NCI-H446 (cell line): Measurements from ENCODE around the gene FAF1.
A peak's percentile ranks its signal among the peaks of the same experiment; 100 is the strongest.
"Not testable (repeated sequence)": the region's sequence is repeated elsewhere in the genome, so short reads cannot be mapped to it uniquely, and the experiment has no call there.

Experiments used
- DNase-seq, 2 experiments: peaks; one replicate each; lab custom pipeline; 2025; lab: John Stamatoyannopoulos, UW

FAF1 gene

DNA sequence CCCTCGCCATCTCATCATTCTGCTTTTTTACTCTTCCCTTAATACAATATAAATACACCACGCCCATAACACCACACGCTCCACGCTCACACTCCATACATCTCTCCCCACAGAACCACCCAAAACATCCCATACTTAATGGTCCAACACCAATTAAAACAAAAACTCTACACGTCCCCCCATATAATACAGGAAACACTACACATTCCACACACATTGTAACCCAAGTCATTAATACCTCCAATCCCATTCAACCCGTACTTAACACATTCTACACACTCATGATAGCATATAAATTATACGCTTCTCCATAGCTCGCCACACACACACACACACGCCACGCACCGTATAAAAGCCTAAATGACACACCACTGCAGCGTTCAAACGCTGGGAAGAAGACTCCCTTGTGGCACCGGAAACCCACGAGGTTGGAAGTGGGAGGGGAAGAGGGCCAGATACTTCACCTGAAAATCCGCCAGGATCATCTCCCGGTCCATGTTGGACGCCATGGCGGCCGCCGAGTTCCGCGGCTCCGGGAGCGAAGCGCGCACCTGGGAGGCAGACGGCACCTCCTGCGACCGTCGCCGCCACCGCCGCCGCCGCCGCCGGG lies 659 bp downstream of the FAF1 start:
- peak in 1 of 2 experiments; percentile 45 for DNase-seq

DNA sequence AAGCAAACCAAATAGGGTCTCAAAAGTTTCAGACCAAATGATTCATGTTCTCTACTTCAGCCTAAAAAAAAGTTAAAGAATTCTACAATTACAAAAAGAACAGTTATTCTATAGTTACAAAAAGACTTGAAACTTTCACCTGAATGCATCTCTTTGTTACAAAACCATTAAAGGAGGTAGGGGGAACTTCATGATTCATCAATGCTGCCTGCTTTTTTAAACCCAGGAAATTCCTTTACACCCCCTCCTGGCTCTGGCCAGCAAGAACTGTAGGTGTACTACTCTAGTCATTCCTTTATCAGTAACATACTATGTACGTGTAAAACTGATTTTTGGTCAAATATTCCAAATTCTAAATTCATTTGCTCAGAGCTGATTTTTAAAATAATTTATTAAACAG lies 5.0 kb downstream of the FAF1 start:
- DNase-seq, result no peak

DNA sequence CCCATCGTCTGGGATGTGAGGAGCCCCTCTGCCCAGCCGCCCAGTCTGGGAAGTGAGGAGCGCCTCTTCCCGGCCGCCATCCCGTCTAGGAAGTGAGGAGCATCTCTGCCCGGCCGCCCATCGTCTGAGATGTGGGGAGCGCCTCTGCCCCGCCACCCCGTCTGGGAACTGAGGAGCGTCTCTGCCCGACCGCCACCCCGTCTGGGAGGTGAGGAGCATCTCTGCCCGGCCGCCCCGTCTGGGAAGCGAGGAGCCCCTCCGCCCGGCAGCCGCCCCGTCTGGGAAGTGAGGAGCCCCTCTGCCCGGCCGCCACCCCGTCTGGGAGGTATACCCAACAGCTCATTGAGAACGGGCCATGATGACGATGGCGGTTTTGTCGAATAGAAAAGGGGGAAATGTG lies 7.5 kb downstream of the FAF1 start:
- DNase-seq, result not testable (repeated sequence)

DNA sequence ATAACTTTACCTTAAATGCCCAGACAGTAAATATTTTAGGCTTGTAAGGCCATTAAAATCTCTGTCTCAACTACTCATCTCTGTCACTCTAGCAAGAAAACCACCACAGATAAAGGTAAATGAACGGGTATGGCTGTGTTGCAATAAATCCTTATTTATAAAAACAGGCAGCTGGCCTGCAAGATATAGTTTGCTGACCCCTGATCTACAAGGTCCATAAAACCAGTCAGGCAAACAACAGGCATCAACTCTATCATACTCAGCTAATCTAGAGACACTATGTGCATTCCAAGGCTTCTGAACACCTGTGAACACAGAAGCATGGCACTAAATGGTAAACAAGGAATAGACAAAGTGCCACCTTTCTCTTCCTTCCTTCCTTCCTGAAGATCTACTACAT lies 9.7 kb downstream of the FAF1 start:
- DNase-seq, result no peak

DNA sequence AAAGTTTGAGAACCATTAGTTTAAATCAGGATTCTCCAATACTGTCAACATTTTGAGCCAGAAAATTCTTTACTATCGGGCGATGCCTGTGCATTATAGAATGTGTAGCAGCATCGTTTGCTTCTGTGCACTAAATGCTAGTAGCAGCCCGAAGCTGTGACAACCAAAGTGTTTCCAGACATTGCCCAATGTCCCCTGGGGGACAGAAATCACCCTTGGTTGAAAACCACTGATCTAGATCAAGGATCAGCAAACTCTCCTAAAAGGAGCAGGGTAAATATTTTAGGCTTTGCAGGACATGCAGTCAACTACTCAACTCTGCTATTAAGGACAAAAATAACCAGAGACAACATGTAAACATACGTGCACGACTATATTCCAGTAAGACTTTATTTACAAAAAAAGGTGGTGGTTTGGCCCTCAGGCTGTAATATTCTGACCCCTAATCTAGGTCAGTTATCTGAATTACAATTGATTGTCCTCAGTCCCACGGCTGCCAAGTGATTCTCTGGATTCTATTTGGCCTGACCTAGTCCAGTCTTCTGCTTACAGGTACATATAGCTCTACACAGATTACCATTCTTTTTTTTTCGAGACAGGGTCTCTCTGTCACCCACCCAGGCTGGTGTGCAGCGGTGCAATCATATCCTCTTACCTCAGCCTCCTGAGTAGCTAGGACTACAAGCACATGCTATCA lies 10.6 kb downstream of the FAF1 start:
- no peak for DNase-seq

DNA sequence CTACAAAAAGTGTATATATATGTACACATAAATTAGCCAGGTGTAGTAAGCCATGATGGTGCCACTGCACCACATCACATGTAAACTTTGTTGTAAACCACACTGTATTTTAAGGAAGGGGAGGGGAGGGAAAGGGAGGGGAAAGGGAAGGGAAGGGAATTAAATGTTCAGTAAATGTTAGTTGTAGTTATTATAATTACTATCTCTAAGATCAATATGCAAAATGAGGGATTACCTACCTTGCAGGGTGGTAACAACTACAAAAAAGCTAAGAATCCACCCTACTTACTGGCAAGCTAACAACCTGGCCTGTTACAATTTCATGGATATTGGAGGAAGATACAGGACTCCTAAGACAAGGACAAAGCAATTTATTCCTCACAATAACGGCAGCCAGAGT lies 17.7 kb downstream of the FAF1 start:
- DNase-seq, result no peak

DNA sequence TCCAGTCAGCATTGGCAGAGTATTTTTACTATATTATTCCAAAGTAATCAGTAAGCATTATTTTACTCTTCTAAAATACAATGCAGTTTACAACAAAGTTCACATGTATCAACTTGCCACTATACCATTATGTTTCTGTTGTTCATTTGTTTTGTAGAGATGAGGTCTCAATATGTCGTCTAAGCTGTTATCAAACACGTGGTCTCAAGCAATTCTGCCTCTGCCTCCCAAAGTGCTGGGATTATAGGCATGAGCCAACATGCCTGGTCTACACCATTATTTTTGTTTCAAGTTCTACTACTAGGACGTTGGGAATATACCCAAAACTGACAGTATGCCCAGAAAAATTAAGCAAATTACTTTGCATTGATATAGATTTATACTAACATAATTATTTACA lies 19.8 kb downstream of the FAF1 start:
- no peak for DNase-seq

DNA sequence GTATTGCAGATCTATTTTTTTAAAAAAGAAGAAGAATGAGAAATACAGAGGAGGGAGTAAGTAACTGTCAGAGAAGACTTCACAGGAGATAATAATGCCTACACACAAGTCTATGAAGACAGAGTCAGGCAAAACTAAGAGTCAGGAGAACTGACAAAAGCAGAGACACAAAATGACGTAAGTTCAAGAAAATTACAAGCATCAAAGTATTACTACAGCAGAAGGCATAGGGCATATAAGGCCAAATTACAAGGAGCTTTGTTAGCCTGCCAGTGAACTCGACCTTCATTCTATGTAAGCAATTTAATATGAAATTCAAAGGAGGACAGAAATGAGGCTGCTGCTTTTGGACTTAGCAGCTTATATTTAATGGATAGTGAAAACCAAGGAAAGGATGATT lies 23.7 kb downstream of the FAF1 start:
- no peak for DNase-seq

DNA sequence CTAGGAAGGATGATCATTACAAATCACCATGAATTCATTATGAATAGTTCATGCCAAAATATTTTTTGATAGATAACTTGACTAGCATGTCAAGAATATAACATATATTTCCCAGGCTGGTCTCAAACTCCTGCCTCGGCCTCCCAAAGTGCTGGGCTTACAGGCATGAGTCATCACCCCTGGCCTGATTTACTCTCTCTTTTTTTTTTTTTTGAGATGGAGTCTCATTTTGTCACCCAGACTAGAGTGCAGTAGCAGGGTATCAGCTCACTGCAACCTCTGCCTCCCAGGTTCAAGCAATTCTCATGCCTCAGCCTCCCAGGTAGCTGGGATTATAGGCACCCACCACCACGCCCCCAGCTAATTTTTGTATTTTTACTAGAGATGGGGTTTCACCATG lies 24.8 kb downstream of the FAF1 start:
- not testable (repeated sequence) for DNase-seq

DNA sequence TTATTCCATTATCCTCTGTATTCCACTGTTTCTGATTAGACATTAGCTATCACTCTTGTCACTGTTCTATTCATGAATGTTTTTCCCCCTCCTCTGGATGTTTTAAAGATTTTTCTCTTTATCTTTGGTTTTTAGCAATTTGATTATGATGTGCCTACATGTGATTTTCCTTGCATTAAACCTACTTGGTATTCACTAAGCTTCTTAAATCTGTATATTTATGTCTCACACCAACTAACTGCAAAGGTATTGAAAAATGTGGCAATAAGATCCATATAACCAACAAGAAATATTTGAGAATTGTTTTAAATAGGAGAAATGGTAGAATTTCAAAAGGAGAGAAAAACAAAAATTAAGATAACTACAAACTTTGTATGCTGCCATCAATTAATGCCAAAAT lies 25.2 kb downstream of the FAF1 start:
- DNase-seq, result no peak

DNA sequence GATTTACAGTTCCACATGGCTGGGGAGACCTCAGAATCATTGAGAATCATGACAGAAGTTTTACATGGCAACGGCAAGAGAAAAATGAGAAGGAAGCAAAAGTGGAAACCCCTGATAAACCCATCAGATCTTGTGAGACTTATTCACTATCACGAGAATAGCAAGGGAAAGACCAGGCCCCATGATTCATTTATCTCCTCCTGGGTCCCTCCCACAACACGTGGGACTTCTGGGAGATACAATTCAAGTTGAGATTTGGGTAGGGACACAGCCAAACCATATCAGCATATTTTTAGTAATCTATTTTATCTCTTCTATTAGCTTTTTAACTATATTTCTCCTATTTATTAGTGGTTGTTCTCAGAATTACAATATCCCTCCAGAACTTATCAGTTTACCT lies 26.3 kb downstream of the FAF1 start:
- DNase-seq, result not testable (repeated sequence)

DNA sequence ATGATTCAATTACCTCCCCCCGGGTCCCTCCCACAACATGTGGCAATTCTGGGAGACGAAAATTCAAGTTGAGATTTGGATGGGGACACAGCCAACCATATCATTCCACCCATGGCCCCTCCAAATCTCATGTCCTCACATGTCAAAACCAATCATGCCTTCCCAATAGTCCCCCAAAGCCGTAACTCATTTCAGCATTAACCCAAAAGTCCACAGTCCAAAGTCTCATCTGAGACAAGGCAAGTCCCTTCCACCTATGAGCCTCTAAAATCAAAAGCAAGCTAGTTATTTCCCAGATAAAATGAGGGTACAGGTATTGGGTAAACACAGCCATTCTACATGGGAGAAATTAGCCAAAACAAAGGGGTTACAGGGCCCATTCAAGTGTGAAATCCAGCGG lies 28.0 kb downstream of the FAF1 start:
- not testable (repeated sequence) for DNase-seq

DNA sequence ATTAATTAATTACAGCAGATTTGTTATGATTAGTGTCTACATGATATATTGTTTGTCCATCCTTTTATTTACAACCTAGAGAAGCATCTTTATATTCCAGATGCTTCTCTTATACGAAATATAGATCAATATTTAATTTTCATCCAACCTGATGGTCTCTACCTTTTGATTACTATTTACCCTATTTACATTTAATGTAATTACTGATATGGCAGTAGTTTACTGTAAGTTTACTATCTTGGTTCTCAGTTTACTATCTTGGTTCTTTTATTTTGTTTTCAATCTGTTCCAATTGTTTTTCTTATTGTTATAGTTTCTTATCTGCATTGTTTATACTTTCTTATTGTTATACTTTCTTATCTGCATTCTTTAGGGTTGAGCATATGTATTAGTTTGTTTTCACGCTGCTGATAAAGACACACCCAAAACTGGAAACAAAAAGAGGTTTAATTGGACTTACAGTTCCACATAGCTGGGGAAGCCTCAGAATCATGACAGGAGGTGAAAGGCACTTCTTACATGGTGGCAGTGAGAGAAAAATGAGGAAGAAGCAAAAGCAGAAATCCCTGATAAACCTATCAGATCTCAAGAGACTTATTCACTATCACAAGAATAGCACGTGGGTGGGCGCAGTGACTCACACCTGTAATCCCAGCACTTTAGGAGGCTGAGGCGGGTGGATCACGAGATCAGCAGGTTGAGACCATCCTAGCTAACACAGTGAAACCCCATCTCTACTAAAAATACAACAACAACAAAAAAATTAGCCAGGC lies 28.9 kb downstream of the FAF1 start:
- DNase-seq, result no peak

DNA sequence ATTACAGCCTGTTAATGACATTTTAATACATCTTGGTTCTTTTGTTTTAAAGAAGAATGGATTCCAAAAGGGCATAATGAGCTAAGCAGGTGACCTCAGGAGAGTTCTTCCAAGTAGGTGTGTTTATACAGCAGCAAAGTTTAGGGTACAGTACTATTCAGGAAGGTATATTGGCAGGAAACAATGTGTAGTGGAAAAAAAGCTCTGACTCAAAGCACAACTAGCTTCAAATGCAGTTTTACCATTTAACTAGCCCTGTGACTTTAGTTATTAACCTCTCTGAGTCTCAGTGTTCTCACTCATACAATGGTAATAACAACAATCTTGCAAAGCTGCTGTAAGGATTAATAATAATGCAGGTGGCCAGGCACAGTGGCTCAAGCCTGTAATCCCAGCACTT lies 29.9 kb downstream of the FAF1 start:
- DNase-seq, result no peak

DNA sequence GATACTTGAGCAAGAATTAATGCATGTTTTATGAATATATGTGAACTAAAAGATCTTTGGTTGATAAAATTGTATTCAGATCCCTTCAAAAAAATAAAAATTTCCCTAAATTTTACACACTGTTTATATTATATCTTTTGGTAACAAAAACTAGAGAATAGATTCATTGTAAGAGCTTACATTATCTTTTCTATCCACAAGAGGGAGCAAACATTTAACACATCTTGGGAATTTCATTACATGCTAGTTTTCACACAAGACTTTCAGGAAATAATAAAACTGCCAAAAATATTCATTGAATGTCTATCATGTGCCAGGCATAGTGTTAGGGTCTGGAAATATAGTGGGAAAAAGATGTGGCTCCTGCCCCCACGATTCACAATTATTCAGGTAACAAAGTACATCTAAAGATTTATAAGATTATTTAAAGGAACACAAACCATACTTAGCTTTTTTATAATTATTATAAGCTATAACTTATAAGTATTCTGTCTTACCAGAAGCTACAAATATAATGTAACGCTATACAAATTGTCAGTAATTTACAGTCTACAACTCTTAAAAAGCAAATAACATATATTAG lies 30.6 kb downstream of the FAF1 start:
- DNase-seq, result peak; percentile 18 to 60

DNA sequence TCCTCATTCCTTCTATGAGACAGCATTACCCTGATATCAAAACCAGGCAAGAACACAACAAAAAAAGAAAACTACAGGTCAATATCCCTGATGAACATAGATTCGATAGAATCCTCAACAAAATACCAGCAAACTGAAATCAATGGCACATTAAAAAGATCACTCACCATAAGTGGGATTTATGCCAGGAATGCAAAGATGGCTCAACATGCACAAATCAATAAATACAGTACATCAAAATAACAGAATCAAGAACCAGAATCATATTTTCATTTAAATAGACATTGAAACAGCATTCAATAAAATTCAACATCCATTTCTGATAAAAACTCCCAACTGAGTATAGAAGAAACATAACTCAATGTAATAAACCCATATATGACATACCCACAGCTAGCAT lies 36.5 kb downstream of the FAF1 start:
- no peak for DNase-seq

DNA sequence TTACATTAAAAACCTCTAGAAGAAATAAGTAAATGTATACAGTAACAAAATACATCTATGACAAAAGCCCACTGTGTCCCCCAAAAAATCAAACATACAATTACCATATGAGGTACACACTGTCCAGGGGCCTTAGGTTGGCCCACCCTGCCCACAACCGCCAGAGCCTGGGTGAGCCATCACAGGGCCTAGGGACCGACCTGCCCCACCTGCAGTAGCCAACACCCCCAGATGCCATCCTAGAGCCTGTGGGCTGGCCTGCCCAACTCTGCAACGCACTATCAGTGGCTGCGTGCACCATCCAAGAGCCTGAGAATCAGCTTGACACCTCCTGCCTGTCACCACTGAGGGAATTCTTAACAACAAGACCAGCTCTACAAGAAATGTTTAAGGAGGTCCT lies 39.0 kb downstream of the FAF1 start:
- DNase-seq, result no peak

DNA sequence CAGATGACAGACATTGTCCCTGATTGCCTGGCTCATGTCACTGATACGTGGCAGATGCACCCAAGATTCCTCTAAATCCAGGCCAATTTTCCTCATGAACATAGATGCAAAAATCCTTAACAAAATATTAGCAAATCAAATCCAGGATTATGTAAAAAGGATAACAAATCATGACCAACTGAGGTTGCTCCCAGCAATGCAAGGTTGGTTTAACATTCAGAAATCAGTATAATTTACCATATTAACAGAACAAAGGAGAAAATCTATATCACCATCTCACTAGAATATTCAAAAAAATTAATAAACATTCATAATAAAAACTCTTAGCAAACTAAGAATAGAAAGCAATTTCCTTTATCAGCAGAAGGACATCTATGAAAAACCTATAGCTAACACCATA lies 39.7 kb downstream of the FAF1 start:
- no peak for DNase-seq

DNA sequence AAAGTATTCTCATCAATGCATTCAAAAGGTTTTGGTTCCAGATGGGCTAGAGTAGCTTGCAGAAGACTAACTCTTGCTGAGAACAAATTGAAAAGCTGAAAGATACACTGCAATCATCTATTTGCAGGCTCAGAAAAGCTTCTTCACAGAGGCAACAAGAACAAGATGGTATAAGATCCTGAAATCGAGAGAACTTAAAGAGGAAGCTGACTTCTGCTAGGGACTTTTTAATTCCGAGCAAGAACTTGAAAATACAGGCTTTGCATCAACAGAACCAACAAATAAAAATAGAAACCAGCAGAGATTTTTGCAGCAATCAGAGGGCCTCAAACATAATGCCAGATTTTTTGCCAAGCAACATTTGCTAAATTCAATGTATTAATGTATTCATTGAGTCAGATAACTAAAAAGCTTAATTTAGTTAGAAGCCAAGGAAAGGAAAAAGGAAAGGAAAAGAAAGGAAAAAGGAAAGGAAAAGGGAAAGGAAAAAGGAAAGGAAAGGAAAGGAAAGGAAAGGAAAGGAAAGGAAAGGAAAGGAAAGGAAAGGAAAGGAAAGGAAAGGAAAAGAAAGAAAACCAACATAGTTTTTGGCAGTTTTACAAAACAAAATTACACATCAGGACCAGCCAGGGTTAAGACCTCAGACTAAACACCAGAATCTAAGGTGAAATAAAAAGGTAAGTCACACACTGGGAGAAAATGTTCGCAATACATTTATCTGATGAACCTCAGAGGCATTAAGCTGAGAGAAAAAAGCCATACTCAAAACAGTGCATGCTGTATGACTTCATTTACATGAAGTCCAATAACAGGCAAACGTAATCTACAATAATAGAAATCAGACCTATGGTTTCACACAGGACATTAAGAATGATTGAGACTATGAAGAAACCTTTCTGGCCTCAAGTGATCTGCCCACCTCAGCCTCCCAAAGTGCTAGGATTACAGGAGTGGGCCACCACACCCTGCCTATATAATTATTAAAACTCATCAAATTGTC lies 42.6 kb downstream of the FAF1 start:
- no peak for DNase-seq

DNA sequence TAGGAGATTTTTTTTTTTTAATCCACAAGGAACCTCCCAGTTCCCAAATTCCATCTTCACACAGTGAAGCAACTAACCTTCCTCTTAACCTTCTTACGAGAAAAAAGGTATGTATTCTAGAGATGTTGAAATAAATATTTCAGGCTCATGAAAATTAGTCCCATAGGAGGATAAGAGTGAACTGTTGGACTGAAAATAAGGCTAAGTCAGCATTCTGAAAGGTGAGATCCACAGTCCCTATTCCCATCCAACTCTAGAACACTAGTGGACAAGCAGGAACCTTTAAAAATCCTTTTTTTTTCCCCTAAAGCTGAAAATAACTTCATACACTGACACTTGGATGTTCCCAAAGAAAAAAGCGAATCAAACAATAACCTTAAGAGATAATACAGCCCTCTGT lies 44.4 kb downstream of the FAF1 start:
- no peak for DNase-seq

DNA sequence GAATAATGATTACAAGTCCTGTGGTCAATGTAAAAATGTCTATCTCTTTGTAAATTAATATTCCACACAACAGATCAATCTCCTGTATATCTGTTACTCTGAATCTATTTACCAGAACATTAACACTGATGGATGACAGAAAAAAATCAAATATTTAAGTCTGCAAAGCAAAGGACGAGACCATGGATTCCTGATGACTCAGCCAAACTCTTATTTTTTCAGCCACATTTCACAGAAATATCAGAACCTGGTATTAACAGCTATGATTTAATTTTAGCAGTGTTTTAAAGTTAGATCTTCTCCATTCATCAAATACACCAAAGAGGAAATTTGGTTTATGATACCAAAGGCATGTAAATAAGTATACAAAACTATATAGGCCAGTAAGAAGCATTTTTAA lies 46.1 kb downstream of the FAF1 start:
- no peak for DNase-seq

DNA sequence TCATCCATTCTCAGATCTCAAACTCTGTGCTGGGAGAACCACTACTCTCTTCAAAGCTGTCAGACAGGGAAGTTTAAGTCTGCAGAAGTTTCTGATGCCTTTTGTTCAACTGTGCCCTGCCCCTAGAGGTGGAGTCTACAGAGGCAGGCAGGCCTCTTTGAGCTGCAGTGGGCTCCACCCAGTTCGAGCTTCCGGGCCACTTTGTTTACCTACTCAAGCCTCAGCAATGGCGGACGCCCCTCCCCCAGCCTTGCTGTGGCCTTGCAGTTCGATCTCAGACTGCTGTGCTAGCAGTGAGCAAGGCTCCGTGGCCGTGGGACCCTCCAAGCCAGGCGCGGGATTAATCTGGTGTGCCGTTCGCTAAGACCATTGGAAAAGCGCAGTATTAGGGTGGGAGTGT lies 49.7 kb downstream of the FAF1 start:
- not testable (repeated sequence) for DNase-seq
